Measurements from ENCODE around the gene CAMK1D. TPM values are rescaled to one million over a fixed set of nuclear protein-coding genes. Genes with fewer than 3 reads are reported as not detected.

The CAMK1D gene
- polyA plus RNA-seq, 1 donor (not counting 4 experiments of a cell fraction or from before 2014, with no cell fraction given), result 0.76 TPM

DNA sequence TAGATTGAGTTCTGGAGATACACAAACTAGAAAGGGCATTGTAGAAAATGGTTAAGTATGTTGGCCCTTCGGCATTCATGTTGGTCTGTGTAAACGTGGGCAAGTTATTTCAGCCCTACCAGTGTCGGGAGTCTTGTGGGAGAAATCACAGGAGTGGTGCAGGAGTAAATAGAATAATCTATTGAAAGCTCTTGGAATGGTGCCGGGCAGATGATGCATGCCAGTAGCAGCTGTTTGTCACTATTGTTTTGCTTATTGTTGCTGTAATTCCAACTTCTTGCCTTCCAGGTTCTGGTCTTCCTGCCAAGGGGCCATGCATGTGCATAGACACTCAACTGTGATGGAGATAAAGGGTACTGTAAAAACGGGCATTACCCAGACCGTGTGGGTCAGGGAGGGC, 259.4 kb downstream of the CAMK1D start:
- TF ChIP-seq CTCF (optimal IDR thresholded peaks at IDR 0.05 in 1 of 3, IDR thresholded peaks at IDR 0.05 in 1 of 3, conservative IDR thresholded peaks at IDR 0.05 in 1 of 3; ENCODE audit: extremely low read depth in 1 of 3, insufficient read depth in 2 of 3, low read length in 3 of 3), result no peak
- no peak for TF ChIP-seq EZH2 (IDR thresholded peaks at IDR 0.05; ENCODE audit: low read length)
- Histone ChIP-seq H3K9me3 (ENCODE audit: control insufficient read depth, low read depth, low read length) (no peaks in the 10 kb centered on the region), H3K4me1 (ENCODE audit: control insufficient read depth, extremely low read depth, insufficient read depth, low read length) (peaks cover 10% of the 10 kb centered on the region), H3K27ac (ENCODE audit: control insufficient read depth, insufficient read depth, low read length) (no peak overlapping the region), H3K27me3 (ENCODE audit: control insufficient read depth, extremely low read depth, insufficient read depth, low read length) (no peaks in the 10 kb centered on the region), H3K79me2 (ENCODE audit: control insufficient read depth, insufficient read depth, low read length) (no peaks in the 10 kb centered on the region), H3K4me2 (ENCODE audit: control insufficient read depth, extremely low read depth, insufficient read depth, low read depth, low read length) (no peak overlapping the region), H4K20me1 (ENCODE audit: control insufficient read depth, extremely low read depth, insufficient read depth, low read length) (no peaks in the 10 kb centered on the region), H2AFZ (ENCODE audit: control insufficient read depth, low read length) (no peak overlapping the region), H3K9me1 (ENCODE audit: control insufficient read depth, extremely low read depth, insufficient read depth, low read length) (no peaks in the 10 kb centered on the region), H3K9ac (ENCODE audit: control insufficient read depth, extremely low read depth, insufficient read depth, low read length) (no peak overlapping the region), H3K4me3 (ENCODE audit: control insufficient read depth in 2 of 3, extremely low read depth in 1 of 3, insufficient read depth in 2 of 3, low read depth in 1 of 3, low read length in 3 of 3) (no peak overlapping the region), H3K36me3 (ENCODE audit: control insufficient read depth in 2 of 2, extremely low read depth in 1 of 2, insufficient read depth in 2 of 2, low read length in 2 of 2) (no peaks in the 10 kb centered on the region)
- no peak for DNase-seq (ENCODE audit: low read depth, low spot score)
- dilution Hi-C loops (cut with MboI; ENCODE audit: extremely low pct_ligation_motif_present, low sequenced_read_pairs), result no loop called here
- no peak for FAIRE-seq

- H3K4me2 ChIP-seq (ENCODE audit: control insufficient read depth, extremely low read depth, insufficient read depth, low read depth, low read length), result no peak overlapping the region
- H3K9me3 ChIP-seq (ENCODE audit: control insufficient read depth, low read depth, low read length), result no peaks in the 10 kb centered on the region
- no peak overlapping the region for H3K9ac ChIP-seq (ENCODE audit: control insufficient read depth, extremely low read depth, insufficient read depth, low read length)
- H3K4me1 ChIP-seq (ENCODE audit: control insufficient read depth, extremely low read depth, insufficient read depth, low read length), result peaks cover 10% of the 10 kb centered on the region
- H4K20me1 ChIP-seq (ENCODE audit: control insufficient read depth, extremely low read depth, insufficient read depth, low read length), result no peaks in the 10 kb centered on the region
- TF ChIP-seq CTCF (optimal IDR thresholded peaks at IDR 0.05 in 1 of 3, IDR thresholded peaks at IDR 0.05 in 1 of 3, conservative IDR thresholded peaks at IDR 0.05 in 1 of 3; ENCODE audit: extremely low read depth in 1 of 3, insufficient read depth in 2 of 3, low read length in 3 of 3) (no peak), EZH2 (IDR thresholded peaks at IDR 0.05; ENCODE audit: low read length) (no peak)
- no peaks in the 10 kb centered on the region for H3K79me2 ChIP-seq (ENCODE audit: control insufficient read depth, insufficient read depth, low read length)
- no peak overlapping the region for H3K27ac ChIP-seq (ENCODE audit: control insufficient read depth, insufficient read depth, low read length)
- no peak for FAIRE-seq
- no peak overlapping the region for H3K4me3 ChIP-seq (ENCODE audit: control insufficient read depth in 2 of 3, extremely low read depth in 1 of 3, insufficient read depth in 2 of 3, low read depth in 1 of 3, low read length in 3 of 3)
- no peak overlapping the region for H2AFZ ChIP-seq (ENCODE audit: control insufficient read depth, low read length)
- H3K36me3 ChIP-seq (ENCODE audit: control insufficient read depth in 2 of 2, extremely low read depth in 1 of 2, insufficient read depth in 2 of 2, low read length in 2 of 2), result no peaks in the 10 kb centered on the region
- H3K27me3 ChIP-seq (ENCODE audit: control insufficient read depth, extremely low read depth, insufficient read depth, low read length), result no peaks in the 10 kb centered on the region
- dilution Hi-C loops (cut with MboI; ENCODE audit: extremely low pct_ligation_motif_present, low sequenced_read_pairs), result no loop called here
- no peaks in the 10 kb centered on the region for H3K9me1 ChIP-seq (ENCODE audit: control insufficient read depth, extremely low read depth, insufficient read depth, low read length)
- no peak for DNase-seq (ENCODE audit: low read depth, low spot score)
These were observed 260.1 kb downstream of the CAMK1D start for GRCh38 chr10:12609435-12609834.

All from keratinocyte (primary cell).